Measurements from ENCODE around the gene SOHLH2. TPM values are rescaled to one million over a fixed set of nuclear protein-coding genes. Genes with fewer than 3 reads are reported as not detected.

SOHLH2 gene
- total RNA-seq, 1 experiment from 2014 or later = 2.3 TPM

DNA sequence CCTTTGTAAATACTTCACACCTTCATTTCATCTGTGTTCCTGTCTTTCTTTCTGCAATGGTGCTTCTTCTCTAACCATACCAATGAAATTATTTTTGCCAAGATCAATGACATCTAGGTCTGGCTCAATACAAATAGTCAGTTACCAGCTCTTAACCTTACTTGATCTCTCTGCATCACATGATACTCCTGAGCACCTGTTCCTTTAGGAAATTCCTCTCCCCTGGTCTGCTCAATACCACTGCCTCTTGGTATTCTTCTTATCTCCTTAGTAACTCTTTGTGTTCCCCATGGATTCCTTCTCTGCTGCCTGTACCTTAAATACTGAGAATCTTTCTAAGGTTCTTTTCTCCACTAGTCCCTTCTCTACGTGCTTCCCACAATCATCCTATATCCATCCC is 25.9 kb downstream of the SOHLH2 start:
- TF ChIP-seq, protein P1, sequence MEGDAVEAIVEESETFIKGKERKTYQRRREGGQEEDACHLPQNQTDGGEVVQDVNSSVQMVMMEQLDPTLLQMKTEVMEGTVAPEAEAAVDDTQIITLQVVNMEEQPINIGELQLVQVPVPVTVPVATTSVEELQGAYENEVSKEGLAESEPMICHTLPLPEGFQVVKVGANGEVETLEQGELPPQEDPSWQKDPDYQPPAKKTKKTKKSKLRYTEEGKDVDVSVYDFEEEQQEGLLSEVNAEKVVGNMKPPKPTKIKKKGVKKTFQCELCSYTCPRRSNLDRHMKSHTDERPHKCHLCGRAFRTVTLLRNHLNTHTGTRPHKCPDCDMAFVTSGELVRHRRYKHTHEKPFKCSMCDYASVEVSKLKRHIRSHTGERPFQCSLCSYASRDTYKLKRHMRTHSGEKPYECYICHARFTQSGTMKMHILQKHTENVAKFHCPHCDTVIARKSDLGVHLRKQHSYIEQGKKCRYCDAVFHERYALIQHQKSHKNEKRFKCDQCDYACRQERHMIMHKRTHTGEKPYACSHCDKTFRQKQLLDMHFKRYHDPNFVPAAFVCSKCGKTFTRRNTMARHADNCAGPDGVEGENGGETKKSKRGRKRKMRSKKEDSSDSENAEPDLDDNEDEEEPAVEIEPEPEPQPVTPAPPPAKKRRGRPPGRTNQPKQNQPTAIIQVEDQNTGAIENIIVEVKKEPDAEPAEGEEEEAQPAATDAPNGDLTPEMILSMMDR (conservative IDR thresholded peaks at IDR 0.05) = no peak
- 0 out of 2 replicates have a peak, but pooled peaks cover under 1% of the 10 kb centered on the region for H3F3A ChIP-seq (ENCODE audit: insufficient read depth, low read depth)
- H3K9me3 ChIP-seq (ENCODE audit: insufficient read depth, low read depth) = 0 out of 2 replicates have a peak, but pooled peaks cover 3% of the 10 kb centered on the region
- intact Hi-C loops (cut with micrococcal nuclease; ENCODE audit: unreplicated experiment) = no loop called here
- no peaks in the 10 kb centered on the region for H3K79me2 ChIP-seq (ENCODE audit: low read depth)
- H2AFZ ChIP-seq = no peak overlapping the region
- H3K36me3 ChIP-seq (ENCODE audit: low read depth) = no peaks in the 10 kb centered on the region
- ChIA-PET POLR2A (ENCODE audit: unreplicated experiment) (no interaction called here), CTCF (no interaction called here)
- no peak overlapping the region for H3K27ac ChIP-seq
- H3K4me2 ChIP-seq = no peak overlapping the region
- H3K9me2 ChIP-seq (ENCODE audit: insufficient read depth) = no peaks in the 10 kb centered on the region
- BruUV-seq (replicated peaks) = no TSS peak
- H3K27me3 ChIP-seq (ENCODE audit: insufficient read depth, low read depth) = no peaks in the 10 kb centered on the region
- DNase-seq = no peak
- H4K20me1 ChIP-seq (ENCODE audit: insufficient read depth) = no peaks in the 10 kb centered on the region
- H3K4me1 ChIP-seq (replicated peaks; ENCODE audit: insufficient read depth) = peaks cover 12% of the 10 kb centered on the region
- no peak overlapping the region for H3K4me3 ChIP-seq

DNA sequence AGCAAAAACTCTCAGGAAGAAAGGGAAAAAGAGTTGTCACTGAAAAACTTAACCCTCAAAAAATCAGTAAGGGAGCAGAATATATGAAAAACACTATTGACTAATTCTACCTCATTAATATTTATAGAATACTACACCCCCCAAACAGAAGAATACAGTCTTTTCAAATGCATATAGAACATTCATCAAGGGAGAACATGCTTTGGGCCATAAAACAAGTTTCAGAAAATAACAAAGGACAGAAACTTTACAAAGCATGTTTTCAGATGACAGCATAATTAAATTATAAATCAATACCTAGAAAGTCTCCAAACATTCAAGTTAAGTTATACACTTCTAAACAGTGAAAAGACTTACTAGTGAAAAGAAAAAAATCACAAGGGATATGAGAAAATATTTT is 30.5 kb downstream of the SOHLH2 start:
- H3K9me3 ChIP-seq (ENCODE audit: insufficient read depth, low read depth) = no peaks in the 10 kb centered on the region
- no TSS peak for BruUV-seq (replicated peaks)
- no peak for DNase-seq
- intact Hi-C loops (cut with micrococcal nuclease; ENCODE audit: unreplicated experiment) = no loop called here
- no peaks in the 10 kb centered on the region for H3K27me3 ChIP-seq (ENCODE audit: insufficient read depth, low read depth)
- H2AFZ ChIP-seq = no peak overlapping the region
- TF ChIP-seq EZH2 (IDR thresholded peaks at IDR 0.05; ENCODE audit: low read depth) = no peak
- TF ChIP-seq, protein P1 (conservative IDR thresholded peaks at IDR 0.05) = no peak
- H3F3A ChIP-seq (ENCODE audit: insufficient read depth, low read depth) = no peaks in the 10 kb centered on the region
- H3K9me2 ChIP-seq (ENCODE audit: insufficient read depth) = no peaks in the 10 kb centered on the region; the same call in 1 of the 2 replicates
- H4K20me1 ChIP-seq (ENCODE audit: insufficient read depth) = no peaks in the 10 kb centered on the region
- H3K79me2 ChIP-seq (ENCODE audit: low read depth) = no peaks in the 10 kb centered on the region
- H3K27ac ChIP-seq = no peak overlapping the region
- H3K36me3 ChIP-seq (ENCODE audit: low read depth) = no peaks in the 10 kb centered on the region
- no peak overlapping the region for H3K4me2 ChIP-seq
- POLR2A ChIA-PET (ENCODE audit: unreplicated experiment) = no interaction called here
- no peak overlapping the region for H3K4me3 ChIP-seq
- CTCF ChIA-PET = no interaction called here
- no peaks in the 10 kb centered on the region for H3K4me1 ChIP-seq (replicated peaks; ENCODE audit: insufficient read depth)

DNA sequence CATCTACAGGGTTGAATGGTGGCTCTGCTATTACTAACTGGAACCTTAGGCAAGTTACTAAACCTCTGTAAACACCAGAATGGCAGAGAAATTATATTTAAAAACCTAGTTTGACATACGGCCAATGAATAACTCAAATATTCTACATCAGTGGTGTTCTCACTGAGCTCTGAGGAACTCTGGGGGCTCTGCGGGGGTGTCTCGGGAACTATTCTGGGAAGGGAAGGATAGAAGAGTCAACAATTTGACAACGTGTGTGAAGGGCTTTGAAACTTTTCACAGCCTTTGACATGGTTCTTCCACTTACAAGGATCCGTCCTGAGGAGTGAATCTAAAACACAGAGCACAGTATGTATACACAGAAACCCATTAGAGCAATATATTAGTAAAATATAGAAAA is 38.7 kb downstream of the SOHLH2 start:
- POLR2A ChIA-PET (ENCODE audit: unreplicated experiment) = no interaction called here
- no peak for DNase-seq

More for the DNA sequence above, 38.7 kb downstream of the SOHLH2 start:
- H3K27ac ChIP-seq = no peak overlapping the region
- H3K27me3 ChIP-seq (ENCODE audit: insufficient read depth, low read depth) = no peaks in the 10 kb centered on the region
- intact Hi-C loops (cut with micrococcal nuclease; ENCODE audit: unreplicated experiment) = no loop called here
- no peaks in the 10 kb centered on the region for H3F3A ChIP-seq (ENCODE audit: insufficient read depth, low read depth)
- TF ChIP-seq, protein P1 (conservative IDR thresholded peaks at IDR 0.05) = no peak
- TF ChIP-seq EZH2 (IDR thresholded peaks at IDR 0.05; ENCODE audit: low read depth) = no peak
- BruUV-seq (replicated peaks) = no TSS peak
- H3K9me3 ChIP-seq (ENCODE audit: insufficient read depth, low read depth) = no peaks in the 10 kb centered on the region
- no peak overlapping the region for H2AFZ ChIP-seq
- no peak overlapping the region for H3K4me3 ChIP-seq
- CTCF ChIA-PET = no interaction called here
- H3K36me3 ChIP-seq (ENCODE audit: low read depth) = no peaks in the 10 kb centered on the region
- H3K79me2 ChIP-seq (ENCODE audit: low read depth) = no peaks in the 10 kb centered on the region
- no peaks in the 10 kb centered on the region for H3K4me1 ChIP-seq (replicated peaks; ENCODE audit: insufficient read depth)
- H3K9me2 ChIP-seq (ENCODE audit: insufficient read depth) = peaks cover 5% of the 10 kb centered on the region; the same call in 1 of the 2 replicates
- no peaks in the 10 kb centered on the region for H4K20me1 ChIP-seq (ENCODE audit: insufficient read depth)
- no peak overlapping the region for H3K4me2 ChIP-seq

Measured in PC-9 (cell line).